ENCODE data around the gene DCUN1D3. TPM values are rescaled to one million over a fixed set of nuclear protein-coding genes. Genes with fewer than 3 reads are reported as not detected.

The DCUN1D3 gene
- total RNA-seq, 1 experiment from 2014 or later, result 16.1 TPM

DNA sequence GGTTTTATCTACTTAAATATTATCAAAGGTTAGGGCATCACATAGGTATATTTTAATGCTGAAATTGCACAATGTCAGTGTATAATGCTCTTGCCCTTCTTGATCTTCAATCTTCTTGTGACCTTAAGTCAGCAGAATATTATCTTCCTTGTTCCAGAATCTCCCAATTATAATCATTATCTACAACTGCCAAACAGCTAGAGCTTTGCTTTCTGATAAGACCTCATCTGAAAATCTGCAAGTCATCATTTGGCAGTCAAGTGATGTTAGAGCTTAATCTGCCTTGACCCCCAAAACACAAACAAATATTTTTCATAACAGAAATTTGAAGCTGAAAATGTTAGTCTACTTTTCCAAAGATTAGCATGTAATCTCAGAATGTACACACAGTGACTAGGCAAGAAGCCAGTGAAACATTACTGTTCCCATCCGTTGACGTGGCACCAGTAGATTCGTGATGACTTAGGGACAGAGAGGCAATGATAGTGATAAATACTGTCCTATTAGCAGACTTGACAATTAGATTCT, 74.1 kb downstream of the DCUN1D3 start:
- no peak overlapping the region for H3K4ac ChIP-seq (ENCODE audit: low read depth, low read length)
- Mint-ChIP-seq H3K27me3 (ENCODE audit: low read depth) (no peaks in the 10 kb centered on the region), H3K4me3 (no peak overlapping the region), H3K36me3 (ENCODE audit: insufficient read depth in 1 of 3, low read depth in 3 of 3) (peaks cover 0 to 43% (median 26%) of the 10 kb centered on the region in 3 experiments; a peak in 4 of 7 replicates), H3K4me1 (no peaks in the 10 kb centered on the region), H3K9me3 (no peaks in the 10 kb centered on the region), H3K27ac (no peak overlapping the region; a peak in 1 of 7 replicates)
- H3K56ac ChIP-seq (ENCODE audit: insufficient read length, low read depth, low read length), result no peak overlapping the region
- H3K79me2 ChIP-seq (ENCODE audit: insufficient read depth, low read length), result no peaks in the 10 kb centered on the region
- WGBS (ENCODE audit: extremely low coverage, insufficient read length, low lambda C conversion rate), result no CpG with 5 or more reads among the region's 3 CpGs
- H2BK12ac ChIP-seq (ENCODE audit: insufficient read length, low read depth, low read length), result no peak overlapping the region
- no peak overlapping the region for H4K8ac ChIP-seq (replicated peaks; ENCODE audit: insufficient read length, low read depth, low read length)
- DNase-seq, result no peak
- no peak overlapping the region for H3K14ac ChIP-seq (ENCODE audit: insufficient read depth, low read length)
- no peaks in the 10 kb centered on the region for H3K23me2 ChIP-seq (ENCODE audit: insufficient read length, low read depth, low read length, poor library complexity, severe bottlenecking)
- H2BK15ac ChIP-seq (ENCODE audit: low read depth, low read length), result no peak overlapping the region
- no peak overlapping the region for H2AFZ ChIP-seq (ENCODE audit: low read length)
- H3K4me2 ChIP-seq (ENCODE audit: insufficient read depth, insufficient read length, low read length), result no peak overlapping the region
- H3T11ph ChIP-seq (ENCODE audit: low read length), result no peak overlapping the region
- no peak overlapping the region for H2BK5ac ChIP-seq (ENCODE audit: insufficient read length, low read length)
- no peaks in the 10 kb centered on the region for H3K4me1 ChIP-seq (ENCODE audit: insufficient read depth, low read length)
- no peak overlapping the region for H4K5ac ChIP-seq (ENCODE audit: insufficient read length, low read depth, low read length)
- H3K79me1 ChIP-seq (ENCODE audit: insufficient read depth, low read depth, low read length, poor library complexity, severe bottlenecking), result no peaks in the 10 kb centered on the region
- no peaks in the 10 kb centered on the region for H3K27me3 ChIP-seq (ENCODE audit: insufficient read depth, low read length)
- TF ChIP-seq, protein P1, sequence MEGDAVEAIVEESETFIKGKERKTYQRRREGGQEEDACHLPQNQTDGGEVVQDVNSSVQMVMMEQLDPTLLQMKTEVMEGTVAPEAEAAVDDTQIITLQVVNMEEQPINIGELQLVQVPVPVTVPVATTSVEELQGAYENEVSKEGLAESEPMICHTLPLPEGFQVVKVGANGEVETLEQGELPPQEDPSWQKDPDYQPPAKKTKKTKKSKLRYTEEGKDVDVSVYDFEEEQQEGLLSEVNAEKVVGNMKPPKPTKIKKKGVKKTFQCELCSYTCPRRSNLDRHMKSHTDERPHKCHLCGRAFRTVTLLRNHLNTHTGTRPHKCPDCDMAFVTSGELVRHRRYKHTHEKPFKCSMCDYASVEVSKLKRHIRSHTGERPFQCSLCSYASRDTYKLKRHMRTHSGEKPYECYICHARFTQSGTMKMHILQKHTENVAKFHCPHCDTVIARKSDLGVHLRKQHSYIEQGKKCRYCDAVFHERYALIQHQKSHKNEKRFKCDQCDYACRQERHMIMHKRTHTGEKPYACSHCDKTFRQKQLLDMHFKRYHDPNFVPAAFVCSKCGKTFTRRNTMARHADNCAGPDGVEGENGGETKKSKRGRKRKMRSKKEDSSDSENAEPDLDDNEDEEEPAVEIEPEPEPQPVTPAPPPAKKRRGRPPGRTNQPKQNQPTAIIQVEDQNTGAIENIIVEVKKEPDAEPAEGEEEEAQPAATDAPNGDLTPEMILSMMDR (conservative IDR thresholded peaks at IDR 0.05), result no peak
- H3K9me3 ChIP-seq (ENCODE audit: control insufficient read depth, low read depth, low read length), result no peaks in the 10 kb centered on the region
- H2BK120ac ChIP-seq (ENCODE audit: low read depth, low read length, poor library complexity, severe bottlenecking), result no peak overlapping the region
- no peak overlapping the region for H4K91ac ChIP-seq (ENCODE audit: insufficient read length, low read depth, low read length)
- H3K27ac ChIP-seq (ENCODE audit: insufficient read length, low read depth, low read length), result no peak overlapping the region
- H2BK20ac ChIP-seq (ENCODE audit: low read depth, low read length, poor library complexity, severe bottlenecking), result no peak overlapping the region
- H2AK5ac ChIP-seq (ENCODE audit: insufficient read length, low read length), result no peak overlapping the region
- no peaks in the 10 kb centered on the region for H4K20me1 ChIP-seq (ENCODE audit: control insufficient read depth, insufficient read depth, insufficient read length)
- H3K9ac ChIP-seq (ENCODE audit: extremely low read depth, insufficient read length, low read length), result no peak overlapping the region
- no peak overlapping the region for H3K23ac ChIP-seq (ENCODE audit: insufficient read length, low read depth, low read length)
- no peak overlapping the region for H3K18ac ChIP-seq (ENCODE audit: insufficient read length, low read depth, low read length)
